ENCODE measurements around the gene CYFIP1. TPM values are rescaled to one million over a fixed set of nuclear protein-coding genes. Genes with fewer than 3 reads are reported as not detected.

CYFIP1 gene
- polyA plus RNA-seq, 1 experiment: 93.4 TPM

- H3K4me3 ChIP-seq (ENCODE audit: low read depth, low read length): no peak overlapping the region
- H3K27me3 ChIP-seq (ENCODE audit: control insufficient read depth, insufficient read depth, low read length): no peaks in the 10 kb centered on the region
- DNase-seq (ENCODE audit: low read depth): no peak
- no peak for TF ChIP-seq CTCF (IDR thresholded peaks at IDR 0.05; ENCODE audit: insufficient read depth, low read depth, low read length)
- peaks cover 34% of the 10 kb centered on the region for H3K36me3 ChIP-seq (ENCODE audit: control insufficient read depth, insufficient read depth, low read length)
- ChIA-PET POLR2A (no interaction called here), CTCF (no interaction called here)
Measured at GRCh38 chr15:22917556-22917955, 62.6 kb downstream of the CYFIP1 start.

- H3K27me3 ChIP-seq (ENCODE audit: control insufficient read depth, insufficient read depth, low read length): no peaks in the 10 kb centered on the region
- POLR2A ChIA-PET: no interaction called here
- CTCF ChIA-PET: no interaction called here
- no peak for DNase-seq (ENCODE audit: low read depth)
- no peak for TF ChIP-seq CTCF (IDR thresholded peaks at IDR 0.05; ENCODE audit: insufficient read depth, low read depth, low read length)
- H3K36me3 ChIP-seq (ENCODE audit: control insufficient read depth, insufficient read depth, low read length): peaks cover 36% of the 10 kb centered on the region
- H3K4me3 ChIP-seq (ENCODE audit: low read depth, low read length): no peak overlapping the region
Measured at GRCh38 chr15:22916606-22917350, 63.4 kb downstream of the CYFIP1 start.

GRCh38 chr15:22915866-22916515 is 64.2 kb downstream of the CYFIP1 start:
- Histone ChIP-seq H3K27me3 (ENCODE audit: control insufficient read depth, insufficient read depth, low read length) (no peaks in the 10 kb centered on the region), H3K36me3 (ENCODE audit: control insufficient read depth, insufficient read depth, low read length) (peaks cover 42% of the 10 kb centered on the region), H3K4me3 (ENCODE audit: low read depth, low read length) (no peak overlapping the region)
- ChIA-PET CTCF (no interaction called here), POLR2A (no interaction called here)
- TF ChIP-seq CTCF (IDR thresholded peaks at IDR 0.05; ENCODE audit: insufficient read depth, low read depth, low read length): no peak
- DNase-seq (ENCODE audit: low read depth): no peak

GRCh38 chr15:22913646-22914380 is 66.4 kb downstream of the CYFIP1 start:
- Histone ChIP-seq H3K36me3 (ENCODE audit: control insufficient read depth, insufficient read depth, low read length) (peaks cover 47% of the 10 kb centered on the region), H3K4me3 (ENCODE audit: low read depth, low read length) (no peak overlapping the region), H3K27me3 (ENCODE audit: control insufficient read depth, insufficient read depth, low read length) (no peaks in the 10 kb centered on the region)
- DNase-seq (ENCODE audit: low read depth): no peak
- ChIA-PET POLR2A (no interaction called here), CTCF (interaction anchor here (1.3 kb wide), 1 partner anchor 16 kb away, joined by 3 read pairs; no protein-coding TSS in a partner anchor)
- TF ChIP-seq CTCF (IDR thresholded peaks at IDR 0.05; ENCODE audit: insufficient read depth, low read depth, low read length): no peak

GRCh38 chr15:22912256-22912655 is 67.9 kb downstream of the CYFIP1 start:
- H3K4me3 ChIP-seq (ENCODE audit: low read depth, low read length): no peak overlapping the region
- no peaks in the 10 kb centered on the region for H3K27me3 ChIP-seq (ENCODE audit: control insufficient read depth, insufficient read depth, low read length)
- DNase-seq (ENCODE audit: low read depth): no peak
- H3K36me3 ChIP-seq (ENCODE audit: control insufficient read depth, insufficient read depth, low read length): peaks cover 44% of the 10 kb centered on the region
- TF ChIP-seq CTCF (IDR thresholded peaks at IDR 0.05; ENCODE audit: insufficient read depth, low read depth, low read length): no peak
- CTCF ChIA-PET: interaction anchor here (1.3 kb wide), 1 partner anchor 14 kb away, joined by 3 read pairs; no protein-coding TSS in a partner anchor
- POLR2A ChIA-PET: no interaction called here
